HEK293 (cell line): ENCODE results near the gene SLC20A1.

Experiments
- CTCF ChIA-PET: fragments of 350-600 bp; formaldehyde crosslinking; extraction: SDS; loops from one replicate; lab custom pipeline; 2021; ENCODE audit warnings: antibody characterized with exemption; lab: Yijun Ruan, JAX
- POLR2A ChIA-PET: fragments of 300-600 bp; formaldehyde crosslinking; extraction: SDS; loops from one replicate; lab custom pipeline; 2020; ENCODE audit warnings: antibody characterized with exemption, inconsistent platforms; lab: Yijun Ruan, JAX
- H3K27ac ChIP-seq: fragments of 200-500 bp; sonication (Bioruptor generic); 2 replicates; pipeline ENCODE4 v1.5.1; 2014; ENCODE audit warnings: low read depth, low read length, control low read depth, inconsistent platforms; ENCODE audit errors: extremely low read depth
- H3K36me3 ChIP-seq, 2 experiments: fragments of 200-500 bp in 1 of 2; sonication (Bioruptor generic) in 1 of 2; 1 replicate in 1 of 2; 2 replicates in 1 of 2; pipeline ENCODE4 v1.5.1; 2014 to 2017; ENCODE audit warnings: inconsistent platforms in 2 of 2, low read length in 2 of 2; ENCODE audit not compliant: control insufficient read depth in 2 of 2, insufficient read depth in 1 of 2
- H3K4me1 ChIP-seq: fragments of 200-500 bp; sonication (Bioruptor generic); 2 replicates; pipeline ENCODE4 v1.5.1; 2014; ENCODE audit warnings: mild to moderate bottlenecking, low read length, inconsistent platforms; ENCODE audit not compliant: control insufficient read depth, insufficient read depth
- H3K4me3 ChIP-seq: 2 replicates; pipeline ENCODE4 v1.5.1; 2011; ENCODE audit warnings: low read depth, mild to moderate bottlenecking, control low read depth, low read length, moderate library complexity
- H3K9me3 ChIP-seq: fragments of 200-500 bp; sonication (Bioruptor generic); 2 replicates; pipeline ENCODE4 v1.5.1; 2014; ENCODE audit warnings: low read depth, low read length, inconsistent platforms; ENCODE audit not compliant: control insufficient read depth, insufficient read depth
- GLIS2 ChIP-seq: fragments of 450-650 bp; formaldehyde crosslinking; IDR thresholded peaks from 2 replicates; pipeline ENCODE4 v1.5.1; 2016; ENCODE audit warnings: missing biosample characterization, missing genetic modification characterization
- KLF16 ChIP-seq: fragments of 450-650 bp; formaldehyde crosslinking; IDR thresholded peaks from 2 replicates; pipeline ENCODE4 v1.5.1; 2017; ENCODE audit warnings: missing biosample characterization, missing genetic modification characterization
- TCF7L2 ChIP-seq: IDR thresholded peaks from 2 replicates; pipeline ENCODE4 v1.6.1; 2011; ENCODE audit warnings: low read depth, mild to moderate bottlenecking, inconsistent platforms, low read length, moderate library complexity, borderline replicate concordance
- YY1 ChIP-seq: fragments of 450-650 bp; formaldehyde crosslinking; IDR thresholded peaks from 2 replicates; pipeline ENCODE4 v1.5.1; 2018; ENCODE audit warnings: missing biosample characterization, missing genetic modification characterization
- ZBTB49 ChIP-seq: fragments of 450-650 bp; formaldehyde crosslinking; IDR thresholded peaks from 2 replicates; pipeline ENCODE4 v1.5.1; 2016; ENCODE audit warnings: missing biosample characterization, missing genetic modification characterization, low read depth
- ZFP3 ChIP-seq: fragments of 450-650 bp; formaldehyde crosslinking; IDR thresholded peaks from 2 replicates; pipeline ENCODE4 v1.5.1; 2016; ENCODE audit warnings: low read depth, missing biosample characterization, missing genetic modification characterization
- ZNF202 ChIP-seq: fragments of 450-650 bp; formaldehyde crosslinking; IDR thresholded peaks from 2 replicates; pipeline ENCODE4 v1.5.1; 2016; ENCODE audit warnings: missing biosample characterization, missing genetic modification characterization, borderline replicate concordance
- ZNF266 ChIP-seq: fragments of 450-650 bp; formaldehyde crosslinking; IDR thresholded peaks from 2 replicates; pipeline ENCODE4 v1.5.1; 2016; ENCODE audit warnings: missing biosample characterization, missing genetic modification characterization, low read depth
- TF ChIP-seq, protein P1 (sequence below): fragments of 450-650 bp; formaldehyde crosslinking; IDR thresholded peaks from 2 replicates; pipeline ENCODE4 v1.5.1; 2016; ENCODE audit warnings: missing biosample characterization, missing genetic modification characterization
- TF ChIP-seq, protein P2 (sequence below): fragments of 450-650 bp; formaldehyde crosslinking; IDR thresholded peaks from 2 replicates; pipeline ENCODE4 v1.5.1; 2016; ENCODE audit warnings: missing biosample characterization, missing genetic modification characterization
- TF ChIP-seq, protein P3 (sequence below): fragments of 450-650 bp; formaldehyde crosslinking; conservative IDR thresholded peaks from 2 replicates; pipeline ENCODE4 v1.5.1; 2016; ENCODE audit warnings: low read depth, missing biosample characterization, missing genetic modification characterization

SLC20A1 gene

DNA sequence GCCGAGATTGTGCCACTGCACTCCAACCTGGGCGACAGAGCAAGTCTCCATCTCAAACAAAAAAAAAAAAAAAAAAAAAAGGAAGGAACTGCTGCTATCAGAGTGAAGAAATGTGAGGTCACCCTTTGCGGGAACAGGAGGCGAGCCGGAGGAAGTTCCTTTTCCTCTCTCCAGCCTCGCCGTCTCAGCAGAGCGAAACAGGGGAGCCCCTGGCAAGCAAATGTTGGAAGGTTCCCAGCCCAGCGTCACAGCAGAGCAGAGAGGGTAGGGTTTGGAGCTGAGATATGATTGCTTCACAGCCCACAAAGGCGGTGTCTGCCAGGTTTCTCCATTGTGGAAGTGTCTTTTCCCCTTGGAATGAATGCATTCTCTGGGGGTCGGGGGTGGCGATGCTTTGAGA lies 28.5 kb downstream of the SLC20A1 start:
- no peaks in the 10 kb centered on the region for H3K9me3 ChIP-seq
- ChIA-PET POLR2A (interaction anchor here (0.7 kb wide), 1 partner anchor 44 kb away, joined by 3 read pairs; no protein-coding TSS in a partner anchor), CTCF (interaction anchor here (1.6 kb wide), 1 partner anchor 53 kb away, joined by 4 read pairs; no protein-coding TSS in a partner anchor)
- no peaks in the 10 kb centered on the region for H3K36me3 ChIP-seq
- H3K4me1 ChIP-seq = no peaks in the 10 kb centered on the region
- H3K4me3 ChIP-seq = no peak overlapping the region
- H3K27ac ChIP-seq = no peak overlapping the region
- TF ChIP-seq, protein P1, sequence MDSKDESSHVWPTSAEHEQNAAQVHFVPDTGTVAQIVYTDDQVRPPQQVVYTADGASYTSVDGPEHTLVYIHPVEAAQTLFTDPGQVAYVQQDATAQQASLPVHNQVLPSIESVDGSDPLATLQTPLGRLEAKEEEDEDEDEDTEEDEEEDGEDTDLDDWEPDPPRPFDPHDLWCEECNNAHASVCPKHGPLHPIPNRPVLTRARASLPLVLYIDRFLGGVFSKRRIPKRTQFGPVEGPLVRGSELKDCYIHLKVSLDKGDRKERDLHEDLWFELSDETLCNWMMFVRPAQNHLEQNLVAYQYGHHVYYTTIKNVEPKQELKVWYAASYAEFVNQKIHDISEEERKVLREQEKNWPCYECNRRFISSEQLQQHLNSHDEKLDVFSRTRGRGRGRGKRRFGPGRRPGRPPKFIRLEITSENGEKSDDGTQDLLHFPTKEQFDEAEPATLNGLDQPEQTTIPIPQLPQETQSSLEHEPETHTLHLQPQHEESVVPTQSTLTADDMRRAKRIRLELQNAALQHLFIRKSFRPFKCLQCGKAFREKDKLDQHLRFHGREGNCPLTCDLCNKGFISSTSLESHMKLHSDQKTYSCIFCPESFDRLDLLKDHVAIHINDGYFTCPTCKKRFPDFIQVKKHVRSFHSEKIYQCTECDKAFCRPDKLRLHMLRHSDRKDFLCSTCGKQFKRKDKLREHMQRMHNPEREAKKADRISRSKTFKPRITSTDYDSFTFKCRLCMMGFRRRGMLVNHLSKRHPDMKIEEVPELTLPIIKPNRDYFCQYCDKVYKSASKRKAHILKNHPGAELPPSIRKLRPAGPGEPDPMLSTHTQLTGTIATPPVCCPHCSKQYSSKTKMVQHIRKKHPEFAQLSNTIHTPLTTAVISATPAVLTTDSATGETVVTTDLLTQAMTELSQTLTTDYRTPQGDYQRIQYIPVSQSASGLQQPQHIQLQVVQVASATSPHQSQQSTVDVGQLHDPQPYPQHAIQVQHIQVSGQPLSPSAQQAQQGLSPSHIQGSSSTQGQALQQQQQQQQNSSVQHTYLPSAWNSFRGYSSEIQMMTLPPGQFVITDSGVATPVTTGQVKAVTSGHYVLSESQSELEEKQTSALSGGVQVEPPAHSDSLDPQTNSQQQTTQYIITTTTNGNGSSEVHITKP = peak; percentile 24; the same call in 1 of the 2 replicates
- TF ChIP-seq, protein P2, sequence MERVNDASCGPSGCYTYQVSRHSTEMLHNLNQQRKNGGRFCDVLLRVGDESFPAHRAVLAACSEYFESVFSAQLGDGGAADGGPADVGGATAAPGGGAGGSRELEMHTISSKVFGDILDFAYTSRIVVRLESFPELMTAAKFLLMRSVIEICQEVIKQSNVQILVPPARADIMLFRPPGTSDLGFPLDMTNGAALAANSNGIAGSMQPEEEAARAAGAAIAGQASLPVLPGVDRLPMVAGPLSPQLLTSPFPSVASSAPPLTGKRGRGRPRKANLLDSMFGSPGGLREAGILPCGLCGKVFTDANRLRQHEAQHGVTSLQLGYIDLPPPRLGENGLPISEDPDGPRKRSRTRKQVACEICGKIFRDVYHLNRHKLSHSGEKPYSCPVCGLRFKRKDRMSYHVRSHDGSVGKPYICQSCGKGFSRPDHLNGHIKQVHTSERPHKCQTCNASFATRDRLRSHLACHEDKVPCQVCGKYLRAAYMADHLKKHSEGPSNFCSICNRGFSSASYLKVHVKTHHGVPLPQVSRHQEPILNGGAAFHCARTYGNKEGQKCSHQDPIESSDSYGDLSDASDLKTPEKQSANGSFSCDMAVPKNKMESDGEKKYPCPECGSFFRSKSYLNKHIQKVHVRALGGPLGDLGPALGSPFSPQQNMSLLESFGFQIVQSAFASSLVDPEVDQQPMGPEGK (tag by site-specific recombination) = no peak
- no peak for TF ChIP-seq ZFP3 (tag by site-specific recombination)

- H3K4me1 ChIP-seq = 0 out of 2 replicates have a peak, but pooled peaks cover 2% of the 10 kb centered on the region
- no peaks in the 10 kb centered on the region for H3K36me3 ChIP-seq
- no peak overlapping the region for H3K4me3 ChIP-seq
- no peak overlapping the region for H3K27ac ChIP-seq
- CTCF ChIA-PET = interaction anchor here (1.7 to 1.8 kb wide), 2 partner anchors 11 to 53 kb away, joined by 5 to 7 read pairs; no protein-coding TSS in a partner anchor
- H3K9me3 ChIP-seq = no peaks in the 10 kb centered on the region
- POLR2A ChIA-PET = no interaction called here
- TF ChIP-seq TCF7L2 = no peak
- TF ChIP-seq, protein P3, sequence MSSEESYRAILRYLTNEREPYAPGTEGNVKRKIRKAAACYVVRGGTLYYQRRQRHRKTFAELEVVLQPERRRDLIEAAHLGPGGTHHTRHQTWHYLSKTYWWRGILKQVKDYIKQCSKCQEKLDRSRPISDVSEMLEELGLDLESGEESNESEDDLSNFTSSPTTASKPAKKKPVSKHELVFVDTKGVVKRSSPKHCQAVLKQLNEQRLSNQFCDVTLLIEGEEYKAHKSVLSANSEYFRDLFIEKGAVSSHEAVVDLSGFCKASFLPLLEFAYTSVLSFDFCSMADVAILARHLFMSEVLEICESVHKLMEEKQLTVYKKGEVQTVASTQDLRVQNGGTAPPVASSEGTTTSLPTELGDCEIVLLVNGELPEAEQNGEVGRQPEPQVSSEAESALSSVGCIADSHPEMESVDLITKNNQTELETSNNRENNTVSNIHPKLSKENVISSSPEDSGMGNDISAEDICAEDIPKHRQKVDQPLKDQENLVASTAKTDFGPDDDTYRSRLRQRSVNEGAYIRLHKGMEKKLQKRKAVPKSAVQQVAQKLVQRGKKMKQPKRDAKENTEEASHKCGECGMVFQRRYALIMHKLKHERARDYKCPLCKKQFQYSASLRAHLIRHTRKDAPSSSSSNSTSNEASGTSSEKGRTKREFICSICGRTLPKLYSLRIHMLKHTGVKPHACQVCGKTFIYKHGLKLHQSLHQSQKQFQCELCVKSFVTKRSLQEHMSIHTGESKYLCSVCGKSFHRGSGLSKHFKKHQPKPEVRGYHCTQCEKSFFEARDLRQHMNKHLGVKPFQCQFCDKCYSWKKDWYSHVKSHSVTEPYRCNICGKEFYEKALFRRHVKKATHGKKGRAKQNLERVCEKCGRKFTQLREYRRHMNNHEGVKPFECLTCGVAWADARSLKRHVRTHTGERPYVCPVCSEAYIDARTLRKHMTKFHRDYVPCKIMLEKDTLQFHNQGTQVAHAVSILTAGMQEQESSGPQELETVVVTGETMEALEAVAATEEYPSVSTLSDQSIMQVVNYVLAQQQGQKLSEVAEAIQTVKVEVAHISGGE (tag by site-specific recombination) = no peak
- TF ChIP-seq ZNF266 (tag by site-specific recombination) = no peak
Measured at GRCh38 chr2:112679484-112679883, 33.7 kb downstream of the SLC20A1 start.

DNA sequence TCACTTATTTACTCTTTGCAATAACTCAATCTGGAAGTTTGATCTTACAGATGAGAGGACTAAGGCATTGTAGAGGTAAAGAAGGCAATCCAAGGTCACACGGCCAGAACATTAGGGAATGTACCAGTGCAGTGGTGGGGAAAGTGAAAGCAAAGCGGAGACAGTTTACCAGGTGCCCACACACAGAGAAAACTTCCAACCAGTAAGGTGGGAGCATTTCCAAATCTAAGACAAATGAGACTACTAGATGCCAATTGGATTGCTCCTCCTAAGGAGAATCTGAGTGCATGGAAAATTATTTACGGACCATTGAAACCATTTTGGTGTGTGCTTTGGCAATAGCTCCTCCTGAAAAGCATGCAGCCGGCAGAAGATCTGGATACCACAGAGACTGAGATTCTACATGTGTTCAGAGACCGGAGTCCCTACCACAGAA lies 34.9 kb downstream of the SLC20A1 start:
- H3K4me3 ChIP-seq = no peak overlapping the region
- TF ChIP-seq KLF16 (tag by site-specific recombination) = no peak
- TF ChIP-seq YY1 (tag by site-specific recombination) = no peak
- TF ChIP-seq ZBTB49 (tag by site-specific recombination) = no peak
- no peak for TF ChIP-seq GLIS2 (tag by site-specific recombination)
- no peak for TF ChIP-seq ZNF202 (tag by site-specific recombination)
- POLR2A ChIA-PET = no interaction called here

More for the DNA sequence above, 34.9 kb downstream of the SLC20A1 start:
- CTCF ChIA-PET = interaction anchor here (0.7 to 1.7 kb wide), 3 partner anchors 10 to 475 kb away, joined by 3 to 5 read pairs (median 5); no protein-coding TSS in a partner anchor
- H3K36me3 ChIP-seq = no peaks in the 10 kb centered on the region
- H3K4me1 ChIP-seq = 0 out of 2 replicates have a peak, but pooled peaks cover 2% of the 10 kb centered on the region
- H3K27ac ChIP-seq = no peak overlapping the region
- no peaks in the 10 kb centered on the region for H3K9me3 ChIP-seq
